Thyroid gland (tissue), 4 donors: ENCODE data around the gene KCTD5. TPM values are rescaled to one million over a fixed set of nuclear protein-coding genes. Genes with fewer than 3 reads are reported as not detected.
"Not testable (repeated sequence)": the region's sequence is repeated elsewhere in the genome, so short reads cannot be mapped to it uniquely, and the experiment has no call there.

Experiments used
- DNase-seq, 2 donors: peaks; one replicate each; pipeline ENCODE4 v3.0.0-alpha.2; 2019
- H3K27ac ChIP-seq, 3 donors: fragments of 200-600 bp; sonication (generic); 1 replicate in 2 of 3; 2 replicates in 1 of 3; pipeline ENCODE4 v1.5.1; 2016 to 2019; ENCODE audit warnings: mild to moderate bottlenecking in 1 of 3, moderate library complexity in 1 of 3
- H3K27me3 ChIP-seq: fragments of 200-600 bp; sonication (generic); one replicate; pipeline ENCODE4 v1.5.1; 2019
- H3K36me3 ChIP-seq, 2 donors: fragments of 200-600 bp; sonication (generic); one replicate each; pipeline ENCODE4 v1.5.1; 2016 to 2019
- H3K4me1 ChIP-seq, 2 donors: fragments of 200-600 bp; sonication (generic); one replicate each; pipeline ENCODE4 v1.5.1; 2017 to 2019
- H3K4me3 ChIP-seq, 3 donors: fragments of 200-600 bp; sonication (generic); replicated peaks in 1 of 3; 1 replicate in 2 of 3; 2 replicates in 1 of 3; pipeline ENCODE4 v1.5.1; 2016; ENCODE audit warnings: mild to moderate bottlenecking in 1 of 3
- H3K9me3 ChIP-seq: fragments of 200-600 bp; sonication (generic); one replicate; pipeline ENCODE4 v1.5.1; 2017
- CTCF ChIP-seq, 6 experiments: fragments of 200-600 bp in 3 of 6; fragments of 450-650 bp in 3 of 6; sonication (generic) in 3 of 6; IDR thresholded peaks; one replicate each; pipeline ENCODE4 v1.5.1; 2016 to 2019; ENCODE audit warnings: antibody characterized with exemption in 6 of 6, mild to moderate bottlenecking in 2 of 6, inconsistent platforms in 1 of 6, moderate library complexity in 1 of 6
- POLR2A ChIP-seq, 2 donors: fragments of 450-650 bp; IDR thresholded peaks; one replicate each; pipeline ENCODE4 v1.6.1; 2017; ENCODE audit warnings: antibody characterized with exemption in 2 of 2, mild to moderate bottlenecking in 2 of 2, moderate library complexity in 1 of 2
- WGBS, 2 donors: methylation state at CpG; one replicate each; pipeline ENCODE4 v1.1.5; 2017; 5-methylcytosine and 5-hydroxymethylcytosine counted together
- intact Hi-C: fragments of 100-400 bp; cut with DNase I; formaldehyde crosslinking; loops from one replicate; pipeline ENCODE4 v1.15.1; 2023
- total RNA-seq, 4 donors: library from RNA; depleted of rRNA; stranded (reverse); fragments of >200 nt; gene quantifications; one replicate each; pipeline ENCODE4 v1.2.3, GENCODE V29; 2016

The KCTD5 gene
- total RNA-seq, 4 donors from 2014 or later = 8.6 to 23.3 (median 15.1) TPM

GRCh38 chr16:2691491-2692248, 9.3 kb downstream of the KCTD5 start:
- DNase-seq = no peak
- H3K27me3 ChIP-seq = no peaks in the 10 kb centered on the region
- H3K9me3 ChIP-seq = no peaks in the 10 kb centered on the region
- H3K36me3 ChIP-seq = peaks cover under 1 to 1% of the 10 kb centered on the region in 2 donors
- peaks cover 24 to 31% of the 10 kb centered on the region in 2 donors for H3K4me1 ChIP-seq
- H3K4me3 ChIP-seq = no peak overlapping the region
- TF ChIP-seq CTCF (IDR thresholded peaks at IDR 0.05) (no peak), POLR2A (IDR thresholded peaks at IDR 0.05) (no peak)
- 89 to 91% methylated on average over 7 to 26 of the region's 29 CpGs for WGBS, 2 donors
- intact Hi-C loops = no loop called here
- peak overlapping the region in 2 of 3 donors; percentile 58 to 82 for H3K27ac ChIP-seq

GRCh38 chr16:2692251-2692947, 10.1 kb downstream of the KCTD5 start:
- no peaks in the 10 kb centered on the region for H3K9me3 ChIP-seq
- H3K27ac ChIP-seq = peak overlapping the region in 2 of 3 donors; percentile 58 to 82
- 80 to 81% methylated on average over 12 to 14 of the region's 14 CpGs for WGBS, 2 donors
- TF ChIP-seq POLR2A (IDR thresholded peaks at IDR 0.05) (no peak), CTCF (IDR thresholded peaks at IDR 0.05) (no peak)
- peaks cover 6 to 8% of the 10 kb centered on the region in 2 donors for H3K36me3 ChIP-seq
- H3K4me1 ChIP-seq = peaks cover 24 to 31% of the 10 kb centered on the region in 2 donors
- no peak for DNase-seq
- intact Hi-C loops = no loop called here
- no peaks in the 10 kb centered on the region for H3K27me3 ChIP-seq
- no peak overlapping the region for H3K4me3 ChIP-seq

GRCh38 chr16:2692948-2693651, 10.8 kb downstream of the KCTD5 start:
- Histone ChIP-seq H3K4me3 (no peak overlapping the region), H3K4me1 (peaks cover 24 to 31% of the 10 kb centered on the region in 2 donors), H3K27me3 (no peaks in the 10 kb centered on the region), H3K27ac (peak overlapping the region in 2 of 3 donors; percentile 58 to 82), H3K9me3 (no peaks in the 10 kb centered on the region), H3K36me3 (peaks cover 10 to 12% of the 10 kb centered on the region in 2 donors)
- TF ChIP-seq POLR2A (IDR thresholded peaks at IDR 0.05) (no peak), CTCF (IDR thresholded peaks at IDR 0.05) (no peak)
- no peak for DNase-seq
- intact Hi-C loops = no loop called here
- 92 to 94% methylated on average over 6 to 15 of the region's 24 CpGs for WGBS, 2 donors

- H3K4me1 ChIP-seq = peaks cover 19% of the 10 kb centered on the region in 2 donors
- H3K9me3 ChIP-seq, H3K27me3 ChIP-seq, intact Hi-C loops, H3K4me3 ChIP-seq, H3K27ac ChIP-seq, DNase-seq: not testable (repeated sequence)
- peaks cover 30 to 41% of the 10 kb centered on the region in 2 donors for H3K36me3 ChIP-seq
- 91 to 97% methylated on average over 19 to 22 of the region's 37 CpGs for WGBS, 2 donors
Measured at GRCh38 chr16:2696601-2697250, 14.4 kb downstream of the KCTD5 start.

GRCh38 chr16:2697401-2697948, 15.2 kb downstream of the KCTD5 start:
- 92 to 93% methylated on average over 11 to 16 of the region's 17 CpGs for WGBS, 2 donors
- TF ChIP-seq POLR2A (IDR thresholded peaks at IDR 0.05) (no peak), CTCF (IDR thresholded peaks at IDR 0.05) (no peak)
- Histone ChIP-seq H3K4me3 (no peak overlapping the region), H3K9me3 (no peaks in the 10 kb centered on the region), H3K27me3 (no peaks in the 10 kb centered on the region), H3K36me3 (peaks cover 37 to 48% of the 10 kb centered on the region in 2 donors), H3K27ac (no peak overlapping the region), H3K4me1 (peaks cover 11% of the 10 kb centered on the region in 2 donors)
- no peak for DNase-seq
- intact Hi-C loops = no loop called here
